ENCODE measurements around the gene RETREG1. TPM values are rescaled to one million over a fixed set of nuclear protein-coding genes. Genes with fewer than 3 reads are reported as not detected.
"Not testable (repeated sequence)": the region's sequence is repeated elsewhere in the genome, so short reads cannot be mapped to it uniquely, and the experiment has no call there.

Gene RETREG1
- total RNA-seq, 1 experiment from 2014 or later: 3.4 TPM

DNA sequence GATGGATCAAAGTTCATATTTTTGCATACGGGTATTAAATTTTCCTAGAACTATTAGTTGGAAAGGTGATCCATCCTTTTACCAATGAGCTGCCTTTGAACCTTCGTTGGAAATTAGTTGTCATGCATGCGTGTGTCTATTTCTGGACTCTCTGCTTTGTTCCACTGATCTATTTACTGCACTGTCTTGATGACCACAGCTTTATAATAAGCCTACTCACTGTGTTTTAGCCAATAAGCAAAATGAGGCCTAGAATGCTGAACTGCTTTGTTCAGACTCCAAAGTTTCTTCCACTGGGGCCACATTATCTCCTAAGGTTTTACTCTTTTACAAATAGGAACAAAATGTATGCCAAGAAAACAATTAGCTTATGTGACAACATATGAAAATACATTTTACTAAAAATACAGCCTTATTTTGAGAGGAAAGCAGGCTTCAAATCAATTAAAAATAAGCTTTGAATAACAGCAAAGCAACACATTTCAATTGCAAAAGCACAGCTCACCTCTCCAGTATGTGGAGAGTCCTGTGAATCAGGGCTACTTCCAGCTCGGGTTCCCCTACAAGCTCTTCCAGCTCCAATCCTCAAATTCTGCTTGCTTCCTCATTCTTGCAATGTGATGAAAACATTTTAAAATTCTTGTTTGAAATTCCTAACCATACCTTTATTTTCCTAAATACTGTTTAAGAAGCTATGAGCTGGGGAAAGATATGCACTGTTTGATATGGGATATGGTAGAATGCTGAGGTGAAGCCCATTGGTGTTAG lies 72.0 kb downstream of the RETREG1 start:
- Histone ChIP-seq H3T11ph (ENCODE audit: low read length) (no peak overlapping the region), H2BK12ac (ENCODE audit: insufficient read length, low read depth, low read length) (no peak overlapping the region), H3K56ac (ENCODE audit: insufficient read length, low read depth, low read length) (no peak overlapping the region), H2AFZ (ENCODE audit: low read length) (no peak overlapping the region), H3K14ac (ENCODE audit: insufficient read depth, low read length) (no peak overlapping the region), H3K9me3 (ENCODE audit: control insufficient read depth, low read depth, low read length) (no peaks in the 10 kb centered on the region), H2BK20ac (ENCODE audit: low read depth, low read length, poor library complexity, severe bottlenecking) (no peak overlapping the region), H3K23me2 (ENCODE audit: insufficient read length, low read depth, low read length, poor library complexity, severe bottlenecking) (no peaks in the 10 kb centered on the region), H2AK5ac (ENCODE audit: insufficient read length, low read length) (no peak overlapping the region), H2BK120ac (ENCODE audit: low read depth, low read length, poor library complexity, severe bottlenecking) (no peak overlapping the region), H3K79me1 (ENCODE audit: insufficient read depth, low read depth, low read length, poor library complexity, severe bottlenecking) (no peaks in the 10 kb centered on the region), H3K4ac (ENCODE audit: low read depth, low read length) (no peak overlapping the region), H4K91ac (ENCODE audit: insufficient read length, low read depth, low read length) (no peak overlapping the region), H3K27me3 (ENCODE audit: insufficient read depth, low read length) (no peaks in the 10 kb centered on the region), H3K79me2 (ENCODE audit: insufficient read depth, low read length) (no peaks in the 10 kb centered on the region), H4K8ac (replicated peaks; ENCODE audit: insufficient read length, low read depth, low read length) (no peak overlapping the region), H3K4me1 (ENCODE audit: insufficient read depth, low read length) (no peaks in the 10 kb centered on the region), H2BK5ac (ENCODE audit: insufficient read length, low read length) (no peak overlapping the region), H3K4me2 (ENCODE audit: insufficient read depth, insufficient read length, low read length) (no peak overlapping the region), H3K18ac (ENCODE audit: insufficient read length, low read depth, low read length) (no peak overlapping the region), H3K23ac (ENCODE audit: insufficient read length, low read depth, low read length) (no peak overlapping the region), H2BK15ac (ENCODE audit: low read depth, low read length) (no peak overlapping the region), H3K9ac (ENCODE audit: extremely low read depth, insufficient read length, low read length) (no peak overlapping the region), H3K27ac (ENCODE audit: insufficient read length, low read depth, low read length) (no peak overlapping the region), H4K5ac (ENCODE audit: insufficient read length, low read depth, low read length) (no peak overlapping the region), H4K20me1 (ENCODE audit: control insufficient read depth, insufficient read depth, insufficient read length) (no peaks in the 10 kb centered on the region)
- H3K27me3 Mint-ChIP-seq (ENCODE audit: low read depth): no peaks in the 10 kb centered on the region; the same call in 1 of the 2 replicates
- peaks cover 5 to 7% of the 10 kb centered on the region in 2 experiments for H3K4me1 Mint-ChIP-seq
- H3K4me3 Mint-ChIP-seq: no peak overlapping the region
- WGBS (ENCODE audit: extremely low coverage, insufficient read length, low lambda C conversion rate): no CpG with 5 or more reads among the region's 4 CpGs
- H3K27ac Mint-ChIP-seq: no peak overlapping the region; a peak in 1 of 7 replicates
- no peaks in the 10 kb centered on the region for H3K36me3 Mint-ChIP-seq (ENCODE audit: insufficient read depth in 1 of 3, low read depth in 3 of 3)
- DNase-seq: no peak
- TF ChIP-seq, protein P1, sequence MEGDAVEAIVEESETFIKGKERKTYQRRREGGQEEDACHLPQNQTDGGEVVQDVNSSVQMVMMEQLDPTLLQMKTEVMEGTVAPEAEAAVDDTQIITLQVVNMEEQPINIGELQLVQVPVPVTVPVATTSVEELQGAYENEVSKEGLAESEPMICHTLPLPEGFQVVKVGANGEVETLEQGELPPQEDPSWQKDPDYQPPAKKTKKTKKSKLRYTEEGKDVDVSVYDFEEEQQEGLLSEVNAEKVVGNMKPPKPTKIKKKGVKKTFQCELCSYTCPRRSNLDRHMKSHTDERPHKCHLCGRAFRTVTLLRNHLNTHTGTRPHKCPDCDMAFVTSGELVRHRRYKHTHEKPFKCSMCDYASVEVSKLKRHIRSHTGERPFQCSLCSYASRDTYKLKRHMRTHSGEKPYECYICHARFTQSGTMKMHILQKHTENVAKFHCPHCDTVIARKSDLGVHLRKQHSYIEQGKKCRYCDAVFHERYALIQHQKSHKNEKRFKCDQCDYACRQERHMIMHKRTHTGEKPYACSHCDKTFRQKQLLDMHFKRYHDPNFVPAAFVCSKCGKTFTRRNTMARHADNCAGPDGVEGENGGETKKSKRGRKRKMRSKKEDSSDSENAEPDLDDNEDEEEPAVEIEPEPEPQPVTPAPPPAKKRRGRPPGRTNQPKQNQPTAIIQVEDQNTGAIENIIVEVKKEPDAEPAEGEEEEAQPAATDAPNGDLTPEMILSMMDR (conservative IDR thresholded peaks at IDR 0.05): no peak
- H3K9me3 Mint-ChIP-seq: no peaks in the 10 kb centered on the region

DNA sequence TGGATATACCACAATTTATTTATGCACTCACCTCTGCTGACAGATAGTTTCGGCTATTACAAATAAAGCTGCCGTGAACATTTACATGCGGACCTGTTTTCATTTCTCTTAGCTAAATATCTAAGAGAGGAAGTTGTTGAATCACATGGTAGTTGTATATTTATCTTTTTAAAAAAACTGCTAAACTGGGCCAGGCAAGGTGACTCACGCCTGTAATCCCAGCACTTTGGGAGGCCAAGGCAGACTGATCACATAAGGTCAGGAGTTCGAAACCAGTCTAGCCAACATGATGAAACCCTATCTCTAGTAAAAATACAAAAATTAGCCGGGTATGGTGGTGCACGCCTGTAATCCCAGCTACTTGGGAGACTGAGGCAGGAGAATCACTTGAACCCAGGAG lies 73.6 kb downstream of the RETREG1 start:
- H3K9me3 ChIP-seq (ENCODE audit: control insufficient read depth, low read depth, low read length); H3K79me1 ChIP-seq (ENCODE audit: insufficient read depth, low read depth, low read length, poor library complexity, severe bottlenecking); H3K79me2 ChIP-seq (ENCODE audit: insufficient read depth, low read length); H3T11ph ChIP-seq (ENCODE audit: low read length); H3K27me3 ChIP-seq (ENCODE audit: insufficient read depth, low read length); H4K91ac ChIP-seq (ENCODE audit: insufficient read length, low read depth, low read length); H2AFZ ChIP-seq (ENCODE audit: low read length); H3K4me3 Mint-ChIP-seq; H3K4ac ChIP-seq (ENCODE audit: low read depth, low read length); H4K8ac ChIP-seq (replicated peaks; ENCODE audit: insufficient read length, low read depth, low read length); H3K27ac ChIP-seq (ENCODE audit: insufficient read length, low read depth, low read length); H3K9me3 Mint-ChIP-seq; H2BK5ac ChIP-seq (ENCODE audit: insufficient read length, low read length); H4K20me1 ChIP-seq (ENCODE audit: control insufficient read depth, insufficient read depth, insufficient read length); H2BK12ac ChIP-seq (ENCODE audit: insufficient read length, low read depth, low read length); H3K9ac ChIP-seq (ENCODE audit: extremely low read depth, insufficient read length, low read length); H2AK5ac ChIP-seq (ENCODE audit: insufficient read length, low read length); H3K18ac ChIP-seq (ENCODE audit: insufficient read length, low read depth, low read length); H3K27me3 Mint-ChIP-seq (ENCODE audit: low read depth); H3K27ac Mint-ChIP-seq; H3K14ac ChIP-seq (ENCODE audit: insufficient read depth, low read length); H3K36me3 Mint-ChIP-seq (ENCODE audit: insufficient read depth in 1 of 3, low read depth in 3 of 3); H3K23me2 ChIP-seq (ENCODE audit: insufficient read length, low read depth, low read length, poor library complexity, severe bottlenecking); H3K23ac ChIP-seq (ENCODE audit: insufficient read length, low read depth, low read length); DNase-seq; H3K56ac ChIP-seq (ENCODE audit: insufficient read length, low read depth, low read length); H3K4me2 ChIP-seq (ENCODE audit: insufficient read depth, insufficient read length, low read length); H2BK15ac ChIP-seq (ENCODE audit: low read depth, low read length); H2BK120ac ChIP-seq (ENCODE audit: low read depth, low read length, poor library complexity, severe bottlenecking); H2BK20ac ChIP-seq (ENCODE audit: low read depth, low read length, poor library complexity, severe bottlenecking); H3K4me1 ChIP-seq (ENCODE audit: insufficient read depth, low read length); H4K5ac ChIP-seq (ENCODE audit: insufficient read length, low read depth, low read length): not testable (repeated sequence)
- peaks cover 7 to 12% of the 10 kb centered on the region in 2 experiments for H3K4me1 Mint-ChIP-seq
- no CpG with 5 or more reads among the region's 7 CpGs for WGBS (ENCODE audit: extremely low coverage, insufficient read length, low lambda C conversion rate)
